ENCODE measurements around the gene MED9. TPM values are rescaled to one million over a fixed set of nuclear protein-coding genes. Genes with fewer than 3 reads are reported as not detected.
"Not testable (repeated sequence)": the region's sequence is repeated elsewhere in the genome, so short reads cannot be mapped to it uniquely, and the experiment has no call there.

The MED9 gene
- total RNA-seq, 1 experiment from 2014 or later = 12.7 TPM

GRCh38 chr17:17481860-17482259 lies 5.1 kb downstream of the MED9 start:
- Mint-ChIP-seq H3K27ac (ENCODE audit: unreplicated experiment) (no peak overlapping the region), H3K27me3 (ENCODE audit: unreplicated experiment) (no peaks in the 10 kb centered on the region), H3K36me3 (ENCODE audit: insufficient read depth, unreplicated experiment) (peaks cover 13% of the 10 kb centered on the region), H3K4me3 (ENCODE audit: low read depth, unreplicated experiment) (no peak overlapping the region), H3K4me1 (ENCODE audit: low read depth, unreplicated experiment) (peaks cover 10% of the 10 kb centered on the region), H3K9me3 (ENCODE audit: low read depth, unreplicated experiment) (no peaks in the 10 kb centered on the region)
- DNase-seq = no peak
- TF ChIP-seq CTCF (IDR thresholded peaks at IDR 0.05; ENCODE audit: unreplicated experiment) = no peak
- no TSS peak for BruUV-seq (replicated peaks)
- CTCF ChIA-PET = no interaction called here
- intact Hi-C loops (cut with micrococcal nuclease; ENCODE audit: unreplicated experiment) = no loop called here

DNA sequence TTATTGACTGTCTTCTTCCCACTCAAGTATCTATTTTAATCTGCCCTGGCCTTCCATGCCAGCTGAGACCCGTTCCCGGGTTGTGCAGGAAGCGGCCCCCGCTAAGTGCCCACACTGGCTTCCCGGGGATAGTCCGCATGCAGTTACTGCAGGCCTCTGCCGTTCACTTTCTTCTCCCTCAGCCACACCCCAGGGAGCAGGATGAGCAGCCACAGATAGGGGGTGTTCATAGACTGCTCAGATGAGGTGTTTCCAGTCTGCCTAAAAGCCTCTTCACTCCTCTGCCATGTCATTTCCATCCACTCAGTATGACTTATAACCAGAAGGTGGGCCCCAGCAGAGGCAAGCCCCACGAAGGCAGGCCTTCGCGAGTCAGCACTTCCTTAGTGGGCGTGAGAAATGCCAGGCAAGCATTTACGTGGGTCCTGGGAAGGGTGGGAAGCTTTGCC lies 7.7 kb downstream of the MED9 start:
- CTCF ChIA-PET = no interaction called here
- DNase-seq = no peak
- no peak overlapping the region for H3K4me3 Mint-ChIP-seq (ENCODE audit: low read depth, unreplicated experiment)
- no TSS peak for BruUV-seq (replicated peaks)
- no peaks in the 10 kb centered on the region for H3K27me3 Mint-ChIP-seq (ENCODE audit: unreplicated experiment)
- H3K4me1 Mint-ChIP-seq (ENCODE audit: low read depth, unreplicated experiment) = peaks cover 10% of the 10 kb centered on the region
- no peak overlapping the region for H3K27ac Mint-ChIP-seq (ENCODE audit: unreplicated experiment)
- peaks cover 24% of the 10 kb centered on the region for H3K36me3 Mint-ChIP-seq (ENCODE audit: insufficient read depth, unreplicated experiment)
- no peak for TF ChIP-seq CTCF (IDR thresholded peaks at IDR 0.05; ENCODE audit: unreplicated experiment)
- H3K9me3 Mint-ChIP-seq (ENCODE audit: low read depth, unreplicated experiment) = no peaks in the 10 kb centered on the region
- intact Hi-C loops (cut with micrococcal nuclease; ENCODE audit: unreplicated experiment) = no loop called here

DNA sequence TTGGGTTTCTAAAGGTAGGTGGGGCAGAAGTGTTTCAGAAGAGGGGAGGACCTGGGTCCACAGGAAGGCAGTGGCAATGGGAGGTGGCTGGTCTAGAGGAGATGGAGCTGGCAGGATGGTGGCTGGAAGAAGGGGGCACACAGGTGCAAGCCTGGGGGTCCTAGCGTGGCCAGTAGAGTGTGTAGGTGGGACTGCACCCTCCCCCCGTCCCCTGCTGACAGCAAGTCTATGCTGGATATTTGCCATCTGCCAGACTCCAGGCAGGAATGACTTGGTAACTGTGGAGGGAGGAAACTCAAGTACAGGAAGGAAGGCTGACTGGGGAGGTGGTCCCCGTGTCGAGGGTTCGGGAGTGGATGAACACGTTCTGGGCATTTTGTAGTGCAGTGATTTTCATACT lies 8.6 kb downstream of the MED9 start:
- Mint-ChIP-seq H3K36me3 (ENCODE audit: insufficient read depth, unreplicated experiment) (peaks cover 24% of the 10 kb centered on the region), H3K4me1 (ENCODE audit: low read depth, unreplicated experiment) (peaks cover 6% of the 10 kb centered on the region), H3K27ac (ENCODE audit: unreplicated experiment) (no peak overlapping the region), H3K9me3 (ENCODE audit: low read depth, unreplicated experiment) (no peaks in the 10 kb centered on the region), H3K27me3 (ENCODE audit: unreplicated experiment) (no peaks in the 10 kb centered on the region), H3K4me3 (ENCODE audit: low read depth, unreplicated experiment) (no peak overlapping the region)
- CTCF ChIA-PET = no interaction called here
- no TSS peak for BruUV-seq (replicated peaks)
- intact Hi-C loops (cut with micrococcal nuclease; ENCODE audit: unreplicated experiment) = no loop called here
- DNase-seq = no peak
- TF ChIP-seq CTCF (IDR thresholded peaks at IDR 0.05; ENCODE audit: unreplicated experiment) = no peak

DNA sequence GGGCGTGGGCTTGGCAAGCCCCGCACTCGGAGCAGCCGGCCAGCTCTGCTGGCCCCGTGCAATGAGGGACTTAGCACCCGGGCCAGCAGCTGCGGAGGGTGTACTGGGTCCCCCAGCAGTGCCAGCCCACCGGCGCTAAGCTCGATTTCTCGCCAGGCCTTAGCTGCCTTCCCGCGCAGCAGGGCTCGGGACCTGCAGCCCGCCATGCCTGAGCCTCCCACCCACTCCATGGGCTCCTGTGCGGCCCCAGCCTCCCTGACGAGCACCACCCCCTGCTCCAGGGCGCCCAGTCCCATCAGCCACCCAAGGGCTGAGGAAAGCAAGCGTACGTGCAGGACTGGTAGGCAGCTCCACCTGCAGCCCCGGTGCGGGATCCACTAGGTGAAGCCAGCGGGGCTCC lies 9.6 kb downstream of the MED9 start:
- DNase-seq; BruUV-seq (replicated peaks); intact Hi-C loops (cut with micrococcal nuclease; ENCODE audit: unreplicated experiment); H3K4me1 Mint-ChIP-seq (ENCODE audit: low read depth, unreplicated experiment); H3K9me3 Mint-ChIP-seq (ENCODE audit: low read depth, unreplicated experiment); H3K4me3 Mint-ChIP-seq (ENCODE audit: low read depth, unreplicated experiment); H3K27me3 Mint-ChIP-seq (ENCODE audit: unreplicated experiment); H3K27ac Mint-ChIP-seq (ENCODE audit: unreplicated experiment); CTCF ChIA-PET: not testable (repeated sequence)
- H3K36me3 Mint-ChIP-seq (ENCODE audit: insufficient read depth, unreplicated experiment) = peaks cover 24% of the 10 kb centered on the region

- Mint-ChIP-seq H3K4me1 (ENCODE audit: low read depth, unreplicated experiment) (no peaks in the 10 kb centered on the region), H3K4me3 (ENCODE audit: low read depth, unreplicated experiment) (no peak overlapping the region), H3K9me3 (ENCODE audit: low read depth, unreplicated experiment) (no peaks in the 10 kb centered on the region), H3K27ac (ENCODE audit: unreplicated experiment) (no peak overlapping the region), H3K27me3 (ENCODE audit: unreplicated experiment) (no peaks in the 10 kb centered on the region), H3K36me3 (ENCODE audit: insufficient read depth, unreplicated experiment) (peaks cover 33% of the 10 kb centered on the region)
- no peak for TF ChIP-seq CTCF (IDR thresholded peaks at IDR 0.05; ENCODE audit: unreplicated experiment)
- CTCF ChIA-PET = interaction anchor here (0.5 kb wide), 1 partner anchor 48 kb away, joined by 3 read pairs; no protein-coding TSS in a partner anchor
- no TSS peak for BruUV-seq (replicated peaks)
- intact Hi-C loops (cut with micrococcal nuclease; ENCODE audit: unreplicated experiment) = no loop called here
- DNase-seq = no peak
Observed at GRCh38 chr17:17487998-17488397, 11.2 kb downstream of the MED9 start.
